Measurements from ENCODE around the gene C14orf132.

Gene C14orf132

GRCh38 chr14:96102081-96102856 lies 63.1 kb downstream of the C14orf132 start:
- no peak overlapping the region for H3K27ac ChIP-seq
- TF ChIP-seq CTCF (IDR thresholded peaks at IDR 0.05; ENCODE audit: low read depth, low read length, missing control alignments), result no peak
- H3K4me3 ChIP-seq (ENCODE audit: low read depth, low read length), result no peak overlapping the region
- H3K27me3 ChIP-seq (replicated peaks), result no peaks in the 10 kb centered on the region
- DNase-seq, result no peak
- no peaks in the 10 kb centered on the region for H3K36me3 ChIP-seq (replicated peaks)
- in situ Hi-C loops (cut with HindIII; ENCODE audit: low pct_ligation_motif_present, low sequenced_read_pairs), result no loop called here

- Histone ChIP-seq H3K36me3 (replicated peaks) (no peaks in the 10 kb centered on the region), H3K27ac (no peak overlapping the region), H3K27me3 (replicated peaks) (no peaks in the 10 kb centered on the region), H3K4me3 (ENCODE audit: low read depth, low read length) (no peak overlapping the region)
- in situ Hi-C loops (cut with HindIII; ENCODE audit: low pct_ligation_motif_present, low sequenced_read_pairs), result no loop called here
- TF ChIP-seq CTCF (IDR thresholded peaks at IDR 0.05; ENCODE audit: low read depth, low read length, missing control alignments), result no peak
- no peak for DNase-seq
Measured at GRCh38 chr14:96103075-96103474, 63.9 kb downstream of the C14orf132 start.

- peak overlapping the region; percentile 79 for H3K27ac ChIP-seq
- no peak for TF ChIP-seq CTCF (IDR thresholded peaks at IDR 0.05; ENCODE audit: low read depth, low read length, missing control alignments)
- no peaks in the 10 kb centered on the region for H3K27me3 ChIP-seq (replicated peaks)
- DNase-seq, result no peak
- no peak overlapping the region for H3K4me3 ChIP-seq (ENCODE audit: low read depth, low read length)
- H3K36me3 ChIP-seq (replicated peaks), result no peaks in the 10 kb centered on the region
- in situ Hi-C loops (cut with HindIII; ENCODE audit: low pct_ligation_motif_present, low sequenced_read_pairs), result no loop called here
Measured at GRCh38 chr14:96103560-96104460, 64.6 kb downstream of the C14orf132 start.

GRCh38 chr14:96104469-96105057 lies 65.4 kb downstream of the C14orf132 start:
- H3K27ac ChIP-seq, result peak overlapping the region; percentile 79
- H3K36me3 ChIP-seq (replicated peaks), result no peaks in the 10 kb centered on the region
- in situ Hi-C loops (cut with HindIII; ENCODE audit: low pct_ligation_motif_present, low sequenced_read_pairs), result no loop called here
- DNase-seq, result peak; percentile 95
- no peaks in the 10 kb centered on the region for H3K27me3 ChIP-seq (replicated peaks)
- H3K4me3 ChIP-seq (ENCODE audit: low read depth, low read length), result no peak overlapping the region
- TF ChIP-seq CTCF (IDR thresholded peaks at IDR 0.05; ENCODE audit: low read depth, low read length, missing control alignments), result no peak

GRCh38 chr14:96105089-96105925 lies 66.1 kb downstream of the C14orf132 start:
- in situ Hi-C loops (cut with HindIII; ENCODE audit: low pct_ligation_motif_present, low sequenced_read_pairs), result no loop called here
- H3K27ac ChIP-seq, result peak overlapping the region; percentile 74
- no peak for TF ChIP-seq CTCF (IDR thresholded peaks at IDR 0.05; ENCODE audit: low read depth, low read length, missing control alignments)

More at GRCh38 chr14:96105089-96105925, 66.1 kb downstream of the C14orf132 start:
- Histone ChIP-seq H3K27me3 (replicated peaks) (no peaks in the 10 kb centered on the region), H3K36me3 (replicated peaks) (no peaks in the 10 kb centered on the region), H3K4me3 (ENCODE audit: low read depth, low read length) (no peak overlapping the region)
- DNase-seq, result no peak
